ENCODE results near the gene RSBN1.

DNA sequence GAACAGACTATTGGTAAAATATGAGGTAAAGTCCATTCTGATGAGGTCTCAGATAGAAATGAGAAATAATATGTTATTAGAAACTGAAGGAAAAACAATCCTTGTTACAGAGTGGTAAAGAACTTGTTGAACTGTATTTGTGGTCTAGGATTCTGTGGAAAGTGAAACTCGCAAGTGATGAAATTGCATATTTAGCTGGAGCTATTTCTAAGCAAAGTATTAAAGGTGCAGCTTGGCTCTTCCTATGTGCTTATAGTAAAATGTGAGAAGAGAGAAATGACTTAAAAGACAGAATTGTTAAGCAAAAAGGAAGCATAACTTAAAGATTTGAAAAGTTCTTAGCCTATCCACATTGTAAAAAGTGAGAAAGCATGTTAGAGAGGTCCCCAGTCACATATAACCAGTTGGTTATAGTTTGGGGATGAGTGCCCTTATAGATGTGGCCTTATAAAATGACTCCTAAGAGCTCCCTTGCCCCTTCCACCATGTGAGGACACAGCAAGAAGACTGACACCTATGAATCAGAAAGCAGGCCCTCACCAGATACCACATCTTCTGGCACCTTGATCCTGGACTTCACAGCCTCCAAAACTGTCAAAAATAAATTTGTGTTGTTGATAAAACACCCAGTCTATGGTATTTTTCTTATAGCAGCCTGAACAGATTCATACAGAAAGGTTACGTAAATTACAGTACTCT is 77.8 kb downstream of the RSBN1 start:
- TF ChIP-seq, protein P1, sequence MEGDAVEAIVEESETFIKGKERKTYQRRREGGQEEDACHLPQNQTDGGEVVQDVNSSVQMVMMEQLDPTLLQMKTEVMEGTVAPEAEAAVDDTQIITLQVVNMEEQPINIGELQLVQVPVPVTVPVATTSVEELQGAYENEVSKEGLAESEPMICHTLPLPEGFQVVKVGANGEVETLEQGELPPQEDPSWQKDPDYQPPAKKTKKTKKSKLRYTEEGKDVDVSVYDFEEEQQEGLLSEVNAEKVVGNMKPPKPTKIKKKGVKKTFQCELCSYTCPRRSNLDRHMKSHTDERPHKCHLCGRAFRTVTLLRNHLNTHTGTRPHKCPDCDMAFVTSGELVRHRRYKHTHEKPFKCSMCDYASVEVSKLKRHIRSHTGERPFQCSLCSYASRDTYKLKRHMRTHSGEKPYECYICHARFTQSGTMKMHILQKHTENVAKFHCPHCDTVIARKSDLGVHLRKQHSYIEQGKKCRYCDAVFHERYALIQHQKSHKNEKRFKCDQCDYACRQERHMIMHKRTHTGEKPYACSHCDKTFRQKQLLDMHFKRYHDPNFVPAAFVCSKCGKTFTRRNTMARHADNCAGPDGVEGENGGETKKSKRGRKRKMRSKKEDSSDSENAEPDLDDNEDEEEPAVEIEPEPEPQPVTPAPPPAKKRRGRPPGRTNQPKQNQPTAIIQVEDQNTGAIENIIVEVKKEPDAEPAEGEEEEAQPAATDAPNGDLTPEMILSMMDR (conservative IDR thresholded peaks at IDR 0.05; ENCODE audit: low read depth in 2 of 2), result no peak
- TF ChIP-seq EZH2phosphoT487 (IDR thresholded peaks at IDR 0.05; ENCODE audit: unreplicated experiment) (no peak), POLR2AphosphoS5 (IDR thresholded peaks at IDR 0.05; ENCODE audit: low read depth) (no peak), EZH2 (IDR thresholded peaks at IDR 0.05; ENCODE audit: low read depth, unreplicated experiment) (no peak)
- TF ChIP-seq, protein P2, sequence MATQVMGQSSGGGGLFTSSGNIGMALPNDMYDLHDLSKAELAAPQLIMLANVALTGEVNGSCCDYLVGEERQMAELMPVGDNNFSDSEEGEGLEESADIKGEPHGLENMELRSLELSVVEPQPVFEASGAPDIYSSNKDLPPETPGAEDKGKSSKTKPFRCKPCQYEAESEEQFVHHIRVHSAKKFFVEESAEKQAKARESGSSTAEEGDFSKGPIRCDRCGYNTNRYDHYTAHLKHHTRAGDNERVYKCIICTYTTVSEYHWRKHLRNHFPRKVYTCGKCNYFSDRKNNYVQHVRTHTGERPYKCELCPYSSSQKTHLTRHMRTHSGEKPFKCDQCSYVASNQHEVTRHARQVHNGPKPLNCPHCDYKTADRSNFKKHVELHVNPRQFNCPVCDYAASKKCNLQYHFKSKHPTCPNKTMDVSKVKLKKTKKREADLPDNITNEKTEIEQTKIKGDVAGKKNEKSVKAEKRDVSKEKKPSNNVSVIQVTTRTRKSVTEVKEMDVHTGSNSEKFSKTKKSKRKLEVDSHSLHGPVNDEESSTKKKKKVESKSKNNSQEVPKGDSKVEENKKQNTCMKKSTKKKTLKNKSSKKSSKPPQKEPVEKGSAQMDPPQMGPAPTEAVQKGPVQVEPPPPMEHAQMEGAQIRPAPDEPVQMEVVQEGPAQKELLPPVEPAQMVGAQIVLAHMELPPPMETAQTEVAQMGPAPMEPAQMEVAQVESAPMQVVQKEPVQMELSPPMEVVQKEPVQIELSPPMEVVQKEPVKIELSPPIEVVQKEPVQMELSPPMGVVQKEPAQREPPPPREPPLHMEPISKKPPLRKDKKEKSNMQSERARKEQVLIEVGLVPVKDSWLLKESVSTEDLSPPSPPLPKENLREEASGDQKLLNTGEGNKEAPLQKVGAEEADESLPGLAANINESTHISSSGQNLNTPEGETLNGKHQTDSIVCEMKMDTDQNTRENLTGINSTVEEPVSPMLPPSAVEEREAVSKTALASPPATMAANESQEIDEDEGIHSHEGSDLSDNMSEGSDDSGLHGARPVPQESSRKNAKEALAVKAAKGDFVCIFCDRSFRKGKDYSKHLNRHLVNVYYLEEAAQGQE (IDR thresholded peaks at IDR 0.05; ENCODE audit: unreplicated experiment), result no peak
